Endothelial cell (in vitro differentiated cells): ENCODE results near the gene RHBDL3. TPM values are rescaled to one million over a fixed set of nuclear protein-coding genes. Genes with fewer than 3 reads are reported as not detected.

Source experiments
- DNase-seq: peaks from one replicate; pipeline ENCODE4 v3.0.0; 2021; ENCODE audit warnings: low spot score
- H3K27ac Mint-ChIP-seq: one replicate; pipeline ENCODE4 v1.8.0; 2021; ENCODE audit warnings: mixed read lengths, inconsistent platforms; ENCODE audit not compliant: unreplicated experiment
- H3K27me3 Mint-ChIP-seq: one replicate; pipeline ENCODE4 v1.8.0; 2021; ENCODE audit warnings: mild to moderate bottlenecking, moderate library complexity, mixed read lengths, inconsistent platforms; ENCODE audit not compliant: unreplicated experiment
- H3K36me3 Mint-ChIP-seq: one replicate; pipeline ENCODE4 v1.8.0; 2021; ENCODE audit warnings: mild to moderate bottlenecking, low read depth, mixed read lengths, inconsistent platforms; ENCODE audit not compliant: unreplicated experiment
- H3K4me1 Mint-ChIP-seq: one replicate; pipeline ENCODE4 v1.8.0; 2021; ENCODE audit warnings: mild to moderate bottlenecking, mixed read lengths, inconsistent platforms; ENCODE audit not compliant: unreplicated experiment
- H3K4me3 Mint-ChIP-seq: one replicate; pipeline ENCODE4 v1.8.0; 2021; ENCODE audit warnings: mild to moderate bottlenecking, mixed read lengths, inconsistent platforms; ENCODE audit not compliant: unreplicated experiment
- H3K9me3 Mint-ChIP-seq: one replicate; pipeline ENCODE4 v1.8.0; 2021; ENCODE audit warnings: mixed read lengths, inconsistent platforms; ENCODE audit not compliant: unreplicated experiment
- total RNA-seq: library from RNA; stranded (reverse); fragmentation: NEBNext Ultra II Directional; extraction: Animal tissue kit (Norgen Biotek cat#: 25700); gene quantifications from one replicate; pipeline ENCODE4 v1.2.1, GENCODE V29; 2021; ENCODE audit not compliant: unreplicated experiment
- TF ChIP-seq, protein P1 (sequence below): fragments of 200-600 bp; sonication (generic); IDR thresholded peaks from one replicate; pipeline ENCODE4 v1.5.0; 2021; ENCODE audit warnings: antibody characterized with exemption; ENCODE audit not compliant: unreplicated experiment

The RHBDL3 gene
- total RNA-seq, 1 donor from 2014 or later = 1.7 TPM

- TF ChIP-seq, protein P1, sequence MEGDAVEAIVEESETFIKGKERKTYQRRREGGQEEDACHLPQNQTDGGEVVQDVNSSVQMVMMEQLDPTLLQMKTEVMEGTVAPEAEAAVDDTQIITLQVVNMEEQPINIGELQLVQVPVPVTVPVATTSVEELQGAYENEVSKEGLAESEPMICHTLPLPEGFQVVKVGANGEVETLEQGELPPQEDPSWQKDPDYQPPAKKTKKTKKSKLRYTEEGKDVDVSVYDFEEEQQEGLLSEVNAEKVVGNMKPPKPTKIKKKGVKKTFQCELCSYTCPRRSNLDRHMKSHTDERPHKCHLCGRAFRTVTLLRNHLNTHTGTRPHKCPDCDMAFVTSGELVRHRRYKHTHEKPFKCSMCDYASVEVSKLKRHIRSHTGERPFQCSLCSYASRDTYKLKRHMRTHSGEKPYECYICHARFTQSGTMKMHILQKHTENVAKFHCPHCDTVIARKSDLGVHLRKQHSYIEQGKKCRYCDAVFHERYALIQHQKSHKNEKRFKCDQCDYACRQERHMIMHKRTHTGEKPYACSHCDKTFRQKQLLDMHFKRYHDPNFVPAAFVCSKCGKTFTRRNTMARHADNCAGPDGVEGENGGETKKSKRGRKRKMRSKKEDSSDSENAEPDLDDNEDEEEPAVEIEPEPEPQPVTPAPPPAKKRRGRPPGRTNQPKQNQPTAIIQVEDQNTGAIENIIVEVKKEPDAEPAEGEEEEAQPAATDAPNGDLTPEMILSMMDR = no peak
- Mint-ChIP-seq H3K27ac (no peak overlapping the region), H3K4me3 (no peak overlapping the region), H3K4me1 (peaks cover 36% of the 10 kb centered on the region), H3K9me3 (no peaks in the 10 kb centered on the region), H3K27me3 (no peaks in the 10 kb centered on the region), H3K36me3 (no peaks in the 10 kb centered on the region)
- DNase-seq = no peak
Observed at GRCh38 chr17:32303781-32304288, 38.2 kb downstream of the RHBDL3 start.

GRCh38 chr17:32305049-32305448, 39.4 kb downstream of the RHBDL3 start:
- DNase-seq = no peak
- Mint-ChIP-seq H3K9me3 (no peaks in the 10 kb centered on the region), H3K4me3 (no peak overlapping the region), H3K27me3 (no peaks in the 10 kb centered on the region), H3K4me1 (peaks cover 36% of the 10 kb centered on the region), H3K27ac (no peak overlapping the region), H3K36me3 (no peaks in the 10 kb centered on the region)
- TF ChIP-seq, protein P1 = no peak

GRCh38 chr17:32307658-32308057, 42.0 kb downstream of the RHBDL3 start:
- Mint-ChIP-seq H3K27ac (no peak overlapping the region), H3K36me3 (no peaks in the 10 kb centered on the region), H3K9me3 (no peaks in the 10 kb centered on the region), H3K27me3 (peaks cover 2% of the 10 kb centered on the region), H3K4me1 (peaks cover 31% of the 10 kb centered on the region), H3K4me3 (no peak overlapping the region)
- no peak for DNase-seq
- TF ChIP-seq, protein P1 = no peak

DNA sequence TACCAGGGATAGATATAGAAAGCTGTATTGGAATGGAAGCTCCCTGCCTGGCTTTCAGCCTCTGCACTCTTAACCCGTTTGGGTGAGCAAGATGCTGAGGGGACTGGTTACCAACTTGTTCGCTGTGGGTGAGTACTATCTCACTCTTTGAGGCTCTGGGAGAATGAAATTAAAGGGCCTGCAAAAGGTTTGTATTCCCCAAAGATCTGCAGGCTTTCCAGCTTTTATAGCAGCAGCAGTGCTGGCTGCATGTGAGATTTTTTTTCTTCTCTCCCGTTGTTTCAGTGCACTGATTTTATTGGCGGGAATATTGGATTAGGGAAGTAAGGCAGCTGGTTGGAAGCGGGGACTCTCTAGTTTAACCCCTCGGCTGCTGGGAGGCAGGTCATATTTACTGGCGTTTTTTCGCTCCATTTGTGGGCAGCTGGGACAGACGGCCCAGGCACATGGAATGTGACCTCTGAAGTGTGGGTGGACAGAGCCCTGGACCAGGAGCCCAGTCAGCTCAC, 45.5 kb downstream of the RHBDL3 start:
- TF ChIP-seq, protein P1 = no peak
- DNase-seq = no peak
- H3K4me1 Mint-ChIP-seq = peaks cover 12% of the 10 kb centered on the region
- H3K27me3 Mint-ChIP-seq = peaks cover 2% of the 10 kb centered on the region
- H3K36me3 Mint-ChIP-seq = no peaks in the 10 kb centered on the region
- no peak overlapping the region for H3K4me3 Mint-ChIP-seq
- H3K9me3 Mint-ChIP-seq = no peaks in the 10 kb centered on the region
- no peak overlapping the region for H3K27ac Mint-ChIP-seq

GRCh38 chr17:32314636-32315035, 49.0 kb downstream of the RHBDL3 start:
- Mint-ChIP-seq H3K4me3 (no peak overlapping the region), H3K27ac (no peak overlapping the region), H3K36me3 (no peaks in the 10 kb centered on the region), H3K9me3 (no peaks in the 10 kb centered on the region), H3K4me1 (no peaks in the 10 kb centered on the region), H3K27me3 (peaks cover 4% of the 10 kb centered on the region)
- TF ChIP-seq, protein P1 = no peak
- no peak for DNase-seq
